Measurements from ENCODE around the gene HDAC4. TPM values are rescaled to one million over a fixed set of nuclear protein-coding genes. Genes with fewer than 3 reads are reported as not detected.

HDAC4 gene
- total and polyA plus RNA-seq, 2 experiments from 2014 or later = 8.1 to 41.8 TPM

DNA sequence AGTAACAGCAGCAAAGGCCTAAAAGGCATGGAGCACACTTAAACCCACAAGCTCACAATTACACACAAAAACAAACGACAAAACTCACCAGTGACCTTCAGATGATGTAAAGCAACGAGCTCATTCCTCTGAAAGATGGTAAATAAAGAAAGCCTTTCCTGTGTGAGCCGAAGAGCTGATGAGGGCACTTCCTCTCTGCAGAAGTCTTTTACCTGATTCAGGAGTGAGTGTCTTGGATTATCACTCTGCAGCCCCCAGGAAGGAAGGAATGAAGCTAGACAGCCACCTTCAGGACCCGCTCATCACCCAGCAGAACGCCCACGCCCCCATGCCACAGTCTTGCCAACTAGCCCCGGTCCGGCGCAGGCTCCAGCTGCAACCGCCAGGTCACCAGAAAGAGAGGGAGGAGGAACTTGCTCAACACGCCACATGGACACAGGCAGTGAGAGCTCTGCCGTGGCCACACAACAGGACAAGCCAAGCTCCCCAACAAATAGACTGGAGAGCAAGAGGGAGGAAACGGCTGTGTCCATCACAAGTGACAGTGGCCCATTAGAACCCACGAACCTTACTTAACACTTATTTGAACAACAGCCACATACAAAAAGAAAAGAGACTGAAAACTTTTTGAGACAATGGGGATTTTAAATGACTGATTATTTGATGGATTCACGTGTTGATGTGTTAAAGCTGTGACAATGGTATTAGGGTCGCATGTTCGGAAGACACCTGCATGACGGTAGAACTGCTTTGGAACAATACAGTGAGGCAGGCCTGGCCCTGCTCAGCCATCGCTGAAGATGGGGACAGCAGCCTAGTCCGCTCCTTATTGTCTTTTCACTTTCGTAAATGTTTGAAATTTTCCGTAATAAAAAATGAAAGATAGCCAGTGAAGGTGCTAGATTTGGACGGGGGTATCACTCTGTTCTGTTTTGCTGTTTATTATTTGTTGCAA lies 127.3 kb downstream of the HDAC4 start:
- no peaks in the 10 kb centered on the region for H3K36me3 Mint-ChIP-seq (ENCODE audit: low read depth)
- H3K4me1 ChIP-seq (ENCODE audit: insufficient read depth) = peaks cover 17% of the 10 kb centered on the region
- H3K79me2 ChIP-seq (replicated peaks; ENCODE audit: insufficient read depth) = peaks cover 85% of the 10 kb centered on the region

More for the DNA sequence above, 127.3 kb downstream of the HDAC4 start:
- no peak for TF ChIP-seq ZNF331 (CRISPR knock-in tag; IDR thresholded peaks at IDR 0.05; ENCODE audit: low read depth)
- TF ChIP-seq, protein P1, sequence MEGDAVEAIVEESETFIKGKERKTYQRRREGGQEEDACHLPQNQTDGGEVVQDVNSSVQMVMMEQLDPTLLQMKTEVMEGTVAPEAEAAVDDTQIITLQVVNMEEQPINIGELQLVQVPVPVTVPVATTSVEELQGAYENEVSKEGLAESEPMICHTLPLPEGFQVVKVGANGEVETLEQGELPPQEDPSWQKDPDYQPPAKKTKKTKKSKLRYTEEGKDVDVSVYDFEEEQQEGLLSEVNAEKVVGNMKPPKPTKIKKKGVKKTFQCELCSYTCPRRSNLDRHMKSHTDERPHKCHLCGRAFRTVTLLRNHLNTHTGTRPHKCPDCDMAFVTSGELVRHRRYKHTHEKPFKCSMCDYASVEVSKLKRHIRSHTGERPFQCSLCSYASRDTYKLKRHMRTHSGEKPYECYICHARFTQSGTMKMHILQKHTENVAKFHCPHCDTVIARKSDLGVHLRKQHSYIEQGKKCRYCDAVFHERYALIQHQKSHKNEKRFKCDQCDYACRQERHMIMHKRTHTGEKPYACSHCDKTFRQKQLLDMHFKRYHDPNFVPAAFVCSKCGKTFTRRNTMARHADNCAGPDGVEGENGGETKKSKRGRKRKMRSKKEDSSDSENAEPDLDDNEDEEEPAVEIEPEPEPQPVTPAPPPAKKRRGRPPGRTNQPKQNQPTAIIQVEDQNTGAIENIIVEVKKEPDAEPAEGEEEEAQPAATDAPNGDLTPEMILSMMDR (conservative IDR thresholded peaks at IDR 0.05; ENCODE audit: low read depth in 2 of 2) = no peak
- TF ChIP-seq CREB1 (CRISPR knock-in tag; IDR thresholded peaks at IDR 0.05; ENCODE audit: low read depth) = no peak
- no peak for TF ChIP-seq EZH2 (IDR thresholded peaks at IDR 0.05; ENCODE audit: low read depth, unreplicated experiment)
- no peak for TF ChIP-seq STAT1 (IDR thresholded peaks at IDR 0.05; ENCODE audit: unreplicated experiment)
- no peak for TF ChIP-seq POLR2AphosphoS5 (IDR thresholded peaks at IDR 0.05; ENCODE audit: low read depth)
- no peak for TF ChIP-seq EZH2phosphoT487 (IDR thresholded peaks at IDR 0.05; ENCODE audit: unreplicated experiment)
- no peak for TF ChIP-seq NANOG (IDR thresholded peaks at IDR 0.05; ENCODE audit: borderline replicate concordance)
- TF ChIP-seq REST (IDR thresholded peaks at IDR 0.05; ENCODE audit: unreplicated experiment) = no peak
- TF ChIP-seq, protein P2, sequence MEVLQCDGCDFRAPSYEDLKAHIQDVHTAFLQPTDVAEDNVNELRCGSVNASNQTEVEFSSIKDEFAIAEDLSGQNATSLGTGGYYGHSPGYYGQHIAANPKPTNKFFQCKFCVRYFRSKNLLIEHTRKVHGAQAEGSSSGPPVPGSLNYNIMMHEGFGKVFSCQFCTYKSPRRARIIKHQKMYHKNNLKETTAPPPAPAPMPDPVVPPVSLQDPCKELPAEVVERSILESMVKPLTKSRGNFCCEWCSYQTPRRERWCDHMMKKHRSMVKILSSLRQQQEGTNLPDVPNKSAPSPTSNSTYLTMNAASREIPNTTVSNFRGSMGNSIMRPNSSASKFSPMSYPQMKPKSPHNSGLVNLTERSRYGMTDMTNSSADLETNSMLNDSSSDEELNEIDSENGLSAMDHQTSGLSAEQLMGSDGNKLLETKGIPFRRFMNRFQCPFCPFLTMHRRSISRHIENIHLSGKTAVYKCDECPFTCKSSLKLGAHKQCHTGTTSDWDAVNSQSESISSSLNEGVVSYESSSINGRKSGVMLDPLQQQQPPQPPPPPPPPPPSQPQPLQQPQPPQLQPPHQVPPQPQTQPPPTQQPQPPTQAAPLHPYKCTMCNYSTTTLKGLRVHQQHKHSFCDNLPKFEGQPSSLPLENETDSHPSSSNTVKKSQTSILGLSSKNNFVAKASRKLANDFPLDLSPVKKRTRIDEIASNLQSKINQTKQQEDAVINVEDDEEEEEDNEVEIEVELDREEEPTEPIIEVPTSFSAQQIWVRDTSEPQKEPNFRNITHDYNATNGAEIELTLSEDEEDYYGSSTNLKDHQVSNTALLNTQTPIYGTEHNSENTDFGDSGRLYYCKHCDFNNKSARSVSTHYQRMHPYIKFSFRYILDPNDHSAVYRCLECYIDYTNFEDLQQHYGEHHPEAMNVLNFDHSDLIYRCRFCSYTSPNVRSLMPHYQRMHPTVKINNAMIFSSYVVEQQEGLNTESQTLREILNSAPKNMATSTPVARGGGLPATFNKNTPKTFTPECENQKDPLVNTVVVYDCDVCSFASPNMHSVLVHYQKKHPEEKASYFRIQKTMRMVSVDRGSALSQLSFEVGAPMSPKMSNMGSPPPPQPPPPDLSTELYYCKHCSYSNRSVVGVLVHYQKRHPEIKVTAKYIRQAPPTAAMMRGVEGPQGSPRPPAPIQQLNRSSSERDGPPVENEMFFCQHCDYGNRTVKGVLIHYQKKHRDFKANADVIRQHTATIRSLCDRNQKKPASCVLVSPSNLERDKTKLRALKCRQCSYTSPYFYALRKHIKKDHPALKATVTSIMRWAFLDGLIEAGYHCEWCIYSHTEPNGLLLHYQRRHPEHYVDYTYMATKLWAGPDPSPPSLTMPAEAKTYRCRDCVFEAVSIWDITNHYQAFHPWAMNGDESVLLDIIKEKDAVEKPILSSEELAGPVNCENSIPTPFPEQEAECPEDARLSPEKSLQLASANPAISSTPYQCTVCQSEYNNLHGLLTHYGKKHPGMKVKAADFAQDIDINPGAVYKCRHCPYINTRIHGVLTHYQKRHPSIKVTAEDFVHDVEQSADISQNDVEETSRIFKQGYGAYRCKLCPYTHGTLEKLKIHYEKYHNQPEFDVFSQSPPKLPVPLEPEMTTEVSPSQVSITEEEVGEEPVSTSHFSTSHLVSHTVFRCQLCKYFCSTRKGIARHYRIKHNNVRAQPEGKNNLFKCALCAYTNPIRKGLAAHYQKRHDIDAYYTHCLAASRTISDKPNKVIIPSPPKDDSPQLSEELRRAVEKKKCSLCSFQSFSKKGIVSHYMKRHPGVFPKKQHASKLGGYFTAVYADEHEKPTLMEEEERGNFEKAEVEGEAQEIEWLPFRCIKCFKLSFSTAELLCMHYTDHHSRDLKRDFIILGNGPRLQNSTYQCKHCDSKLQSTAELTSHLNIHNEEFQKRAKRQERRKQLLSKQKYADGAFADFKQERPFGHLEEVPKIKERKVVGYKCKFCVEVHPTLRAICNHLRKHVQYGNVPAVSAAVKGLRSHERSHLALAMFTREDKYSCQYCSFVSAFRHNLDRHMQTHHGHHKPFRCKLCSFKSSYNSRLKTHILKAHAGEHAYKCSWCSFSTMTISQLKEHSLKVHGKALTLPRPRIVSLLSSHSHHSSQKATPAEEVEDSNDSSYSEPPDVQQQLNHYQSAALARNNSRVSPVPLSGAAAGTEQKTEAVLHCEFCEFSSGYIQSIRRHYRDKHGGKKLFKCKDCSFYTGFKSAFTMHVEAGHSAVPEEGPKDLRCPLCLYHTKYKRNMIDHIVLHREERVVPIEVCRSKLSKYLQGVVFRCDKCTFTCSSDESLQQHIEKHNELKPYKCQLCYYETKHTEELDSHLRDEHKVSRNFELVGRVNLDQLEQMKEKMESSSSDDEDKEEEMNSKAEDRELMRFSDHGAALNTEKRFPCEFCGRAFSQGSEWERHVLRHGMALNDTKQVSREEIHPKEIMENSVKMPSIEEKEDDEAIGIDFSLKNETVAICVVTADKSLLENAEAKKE (CRISPR knock-in tag; IDR thresholded peaks at IDR 0.05) = no peak
- no peak for TF ChIP-seq ZNF114 (CRISPR knock-in tag; IDR thresholded peaks at IDR 0.05)
- no peak for TF ChIP-seq JUNB (IDR thresholded peaks at IDR 0.05; ENCODE audit: unreplicated experiment)
- TF ChIP-seq, protein P3, sequence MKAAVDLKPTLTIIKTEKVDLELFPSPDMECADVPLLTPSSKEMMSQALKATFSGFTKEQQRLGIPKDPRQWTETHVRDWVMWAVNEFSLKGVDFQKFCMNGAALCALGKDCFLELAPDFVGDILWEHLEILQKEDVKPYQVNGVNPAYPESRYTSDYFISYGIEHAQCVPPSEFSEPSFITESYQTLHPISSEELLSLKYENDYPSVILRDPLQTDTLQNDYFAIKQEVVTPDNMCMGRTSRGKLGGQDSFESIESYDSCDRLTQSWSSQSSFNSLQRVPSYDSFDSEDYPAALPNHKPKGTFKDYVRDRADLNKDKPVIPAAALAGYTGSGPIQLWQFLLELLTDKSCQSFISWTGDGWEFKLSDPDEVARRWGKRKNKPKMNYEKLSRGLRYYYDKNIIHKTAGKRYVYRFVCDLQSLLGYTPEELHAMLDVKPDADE (IDR thresholded peaks at IDR 0.05) = no peak
- H4K20me1 ChIP-seq (replicated peaks; ENCODE audit: insufficient read depth) = peaks cover 10% of the 10 kb centered on the region
- no peaks in the 10 kb centered on the region for H3K27me3 ChIP-seq (ENCODE audit: insufficient read depth)
- no peak overlapping the region for H3K27ac ChIP-seq (ENCODE audit: low read depth)
- Mint-ChIP-seq H3K27me3 (ENCODE audit: insufficient read depth, low read depth, poor library complexity) (peaks cover 12% of the 10 kb centered on the region), H3K4me1 (peaks cover 65% of the 10 kb centered on the region), H3K27ac (peak overlapping the region; percentile 65; the same call in 1 of the 2 replicates), H3K9me3 (peaks cover 2% of the 10 kb centered on the region; the same call in 1 of the 3 replicates), H3K4me3 (no peak overlapping the region; the same call in 2 of the 3 replicates)
- H3K36me3 ChIP-seq (ENCODE audit: insufficient read depth) = no peaks in the 10 kb centered on the region
- DNase-seq (ENCODE audit: low spot score) = no peak
- ATAC-seq = no peak
- H2AFZ ChIP-seq = no peak overlapping the region
- no peaks in the 10 kb centered on the region for H3K9me2 ChIP-seq (ENCODE audit: insufficient read depth)
- no peak overlapping the region for H3K4me2 ChIP-seq
- H3K4me3 ChIP-seq = no peak overlapping the region
- no peaks in the 10 kb centered on the region for H3F3A ChIP-seq (replicated peaks; ENCODE audit: low read depth)

All from GM23338 (cell line).